GM18519 (cell line): Measurements from ENCODE around the gene FSHR.

ENCODE experiments used
- ATAC-seq: cut with Tn5 transposase; IDR thresholded peaks from one replicate; pipeline ENCODE4 v1.9.1; 2021; ENCODE audit warnings: mild to moderate bottlenecking, moderate library complexity; ENCODE audit not compliant: unreplicated experiment, low FRiP score

Gene FSHR

GRCh38 chr2:49122107-49122506 lies 32.2 kb downstream of the FSHR start:
- no peak for ATAC-seq

GRCh38 chr2:49113046-49113445 lies 41.3 kb downstream of the FSHR start:
- no peak for ATAC-seq

- ATAC-seq: no peak
Measured at GRCh38 chr2:49111456-49111855, 42.9 kb downstream of the FSHR start.

GRCh38 chr2:49111006-49111405 lies 43.3 kb downstream of the FSHR start:
- ATAC-seq: no peak

- ATAC-seq: no peak
Measured at GRCh38 chr2:49110571-49110970, 43.7 kb downstream of the FSHR start.

GRCh38 chr2:49108851-49109250 lies 45.5 kb downstream of the FSHR start:
- no peak for ATAC-seq

- ATAC-seq: no peak
Measured at GRCh38 chr2:49108436-49108835, 45.9 kb downstream of the FSHR start.

GRCh38 chr2:49105506-49105905 lies 48.8 kb downstream of the FSHR start:
- ATAC-seq: no peak

GRCh38 chr2:49102146-49102545 lies 52.2 kb downstream of the FSHR start:
- no peak for ATAC-seq

GRCh38 chr2:49080681-49081080 lies 73.6 kb downstream of the FSHR start:
- ATAC-seq: no peak

GRCh38 chr2:49070716-49071115 lies 83.6 kb downstream of the FSHR start:
- no peak for ATAC-seq

GRCh38 chr2:49069829-49070228 lies 84.5 kb downstream of the FSHR start:
- ATAC-seq: no peak

- no peak for ATAC-seq
Measured at GRCh38 chr2:49068613-49069012, 85.7 kb downstream of the FSHR start.

GRCh38 chr2:49067971-49068370 lies 86.3 kb downstream of the FSHR start:
- no peak for ATAC-seq

GRCh38 chr2:49053156-49053555 lies 101.2 kb downstream of the FSHR start:
- ATAC-seq: no peak

GRCh38 chr2:49050265-49050664 lies 104.0 kb downstream of the FSHR start:
- no peak for ATAC-seq

- no peak for ATAC-seq
Measured at GRCh38 chr2:49049161-49049560, 105.2 kb downstream of the FSHR start.

GRCh38 chr2:49045083-49045482 lies 109.2 kb downstream of the FSHR start:
- no peak for ATAC-seq

- no peak for ATAC-seq
Measured at GRCh38 chr2:49044350-49045079, 109.8 kb downstream of the FSHR start.

GRCh38 chr2:49043405-49043982 lies 110.8 kb downstream of the FSHR start:
- no peak for ATAC-seq

- ATAC-seq: no peak
Measured at GRCh38 chr2:49042488-49042887, 111.8 kb downstream of the FSHR start.

GRCh38 chr2:49041061-49041460 lies 113.3 kb downstream of the FSHR start:
- ATAC-seq: no peak
